GM18909 (cell line): ENCODE results near the gene SLC39A10.
"Not testable (repeated sequence)": the region's sequence is repeated elsewhere in the genome, so short reads cannot be mapped to it uniquely, and the experiment has no call there.

ENCODE experiments used
- ATAC-seq: cut with Tn5 transposase; IDR thresholded peaks from one replicate; pipeline ENCODE4 v1.9.1; 2021; ENCODE audit warnings: mild to moderate bottlenecking; ENCODE audit not compliant: unreplicated experiment, poor library complexity

The SLC39A10 gene

DNA sequence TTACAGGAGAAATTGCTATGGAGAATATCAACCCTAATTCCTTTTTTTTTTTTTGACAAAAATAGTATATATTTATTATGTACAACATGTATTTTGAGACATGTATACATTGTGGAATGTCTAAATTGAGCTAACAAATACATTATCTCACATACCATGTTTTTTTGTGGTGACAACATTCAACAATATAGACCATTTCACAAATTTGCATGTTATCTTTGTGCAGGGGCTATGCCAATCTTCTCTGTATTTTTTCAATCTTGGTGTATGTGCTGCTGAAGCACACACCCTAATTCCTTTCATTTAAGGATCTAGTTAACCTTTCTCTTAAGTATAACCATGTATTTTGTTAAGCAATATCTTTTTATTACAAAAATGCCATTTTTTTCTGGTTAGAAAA is 13.2 kb downstream of the SLC39A10 start:
- ATAC-seq: no peak

DNA sequence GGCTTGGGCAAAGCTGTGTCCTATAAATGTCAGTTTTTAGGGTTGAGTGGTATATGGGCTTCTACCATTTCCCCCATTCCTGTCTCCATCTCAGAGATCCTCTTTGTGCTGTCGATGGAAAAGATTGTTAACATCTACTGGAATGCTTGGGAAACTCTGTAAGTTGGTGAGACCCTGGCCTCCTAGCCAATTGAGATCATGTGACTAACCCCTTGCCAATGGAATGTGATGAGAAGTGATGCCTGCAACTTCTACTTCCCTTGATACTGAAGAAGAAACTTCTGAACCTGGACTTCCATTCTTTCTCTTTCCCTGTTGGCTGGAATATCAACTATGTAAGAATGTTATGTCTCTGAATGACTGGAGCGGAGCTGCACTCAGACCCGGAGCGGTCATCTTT is 14.5 kb downstream of the SLC39A10 start:
- ATAC-seq: no peak

DNA sequence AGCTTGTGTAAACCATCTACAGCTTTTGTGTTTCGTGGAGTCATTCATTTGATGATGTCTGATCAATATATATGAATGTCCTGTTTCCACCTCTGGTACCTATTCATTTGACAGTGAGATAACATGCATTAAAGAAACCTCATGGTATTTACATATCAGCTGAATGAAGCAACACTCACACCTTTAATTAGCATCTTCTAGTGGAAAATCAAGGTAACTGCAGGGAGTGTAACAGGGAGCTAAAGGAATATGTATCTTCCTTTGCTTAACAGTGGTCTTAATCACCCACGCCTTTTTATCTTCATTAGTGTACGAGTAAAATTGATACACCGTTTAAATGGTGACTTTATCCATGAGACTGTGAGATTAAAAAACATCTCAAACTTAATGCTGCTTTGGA is 15.6 kb downstream of the SLC39A10 start:
- no peak for ATAC-seq

DNA sequence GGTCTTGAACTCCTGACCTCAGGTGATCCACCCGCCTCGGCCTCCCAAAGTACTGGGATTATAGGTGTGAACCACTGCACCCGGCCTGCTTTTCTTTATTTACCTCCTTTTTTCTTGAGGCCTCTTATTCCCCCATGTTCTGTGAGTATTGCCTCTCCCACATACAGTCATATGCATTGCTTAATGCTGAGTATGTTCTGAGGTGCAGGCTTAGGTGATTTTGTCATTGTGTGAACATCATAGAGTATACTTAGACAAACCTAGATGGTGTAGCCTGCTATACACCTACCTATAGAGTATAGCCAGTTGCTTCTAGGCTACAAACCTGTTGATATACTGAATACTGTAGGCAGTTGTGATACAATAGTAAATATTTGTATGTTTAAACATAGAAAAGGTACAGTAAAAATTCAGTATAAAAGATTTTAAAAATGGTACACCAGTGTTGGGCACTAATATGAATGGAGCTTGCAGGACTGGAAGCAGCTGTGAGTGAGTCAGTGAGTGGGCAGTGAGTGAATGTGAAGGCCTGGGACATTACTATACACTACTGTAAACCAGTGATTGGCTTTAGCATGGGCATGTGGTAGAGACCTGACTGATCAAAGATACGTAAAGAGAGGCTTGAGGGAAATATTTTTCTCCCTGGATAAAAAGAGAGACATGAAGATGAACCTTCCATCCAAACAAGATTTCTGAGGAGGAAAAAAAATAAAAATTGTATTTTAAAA is 17.6 kb downstream of the SLC39A10 start:
- no peak for ATAC-seq

DNA sequence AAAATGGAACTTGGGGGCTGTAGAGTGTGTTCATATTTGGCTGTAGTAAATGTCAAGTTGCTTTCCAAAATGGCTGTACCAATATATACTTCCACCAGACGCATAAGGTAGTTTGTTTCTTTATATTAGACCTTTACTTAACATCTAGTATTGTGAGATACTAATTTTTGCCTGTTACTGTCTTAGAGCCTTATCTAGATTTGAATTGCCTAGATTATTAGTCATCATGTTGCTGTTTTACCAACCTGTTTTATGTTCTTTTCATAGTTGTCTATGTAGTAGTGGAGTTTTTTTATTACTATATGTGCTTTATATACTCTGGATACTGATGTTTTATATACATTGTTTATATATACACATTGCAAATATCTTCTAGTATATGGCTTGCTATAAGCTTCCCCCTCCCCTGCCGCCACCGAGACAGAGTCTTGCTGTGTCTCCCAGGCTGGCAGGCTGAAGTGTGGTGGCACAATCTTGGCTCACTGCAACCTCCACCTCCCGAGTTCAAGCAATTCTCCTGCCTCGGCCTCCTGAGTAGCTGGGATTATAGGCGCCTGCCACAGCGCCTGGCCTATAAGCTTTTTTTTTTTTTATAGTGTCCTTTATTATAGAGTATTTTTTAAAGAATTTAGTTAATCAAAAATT is 18.9 kb downstream of the SLC39A10 start:
- ATAC-seq: no peak

DNA sequence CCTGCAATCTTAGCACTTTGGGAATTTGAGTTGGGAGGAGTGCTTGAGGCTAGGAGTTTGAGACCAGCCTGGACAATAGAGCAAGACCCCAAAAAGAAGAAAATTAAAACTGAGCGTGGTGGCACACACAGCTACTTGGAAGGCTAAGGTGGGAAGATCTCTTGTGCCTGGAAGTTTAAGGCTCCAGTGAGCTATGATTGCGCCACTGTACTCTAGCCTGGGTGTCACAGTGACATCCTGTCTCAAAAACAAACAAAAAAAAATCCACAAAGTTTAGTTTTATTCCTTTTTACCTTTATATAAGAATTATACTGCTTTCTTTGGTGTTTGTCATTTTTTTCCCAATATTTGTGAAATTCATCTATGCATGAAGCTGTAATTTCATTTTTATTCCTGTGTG is 20.3 kb downstream of the SLC39A10 start:
- no peak for ATAC-seq

DNA sequence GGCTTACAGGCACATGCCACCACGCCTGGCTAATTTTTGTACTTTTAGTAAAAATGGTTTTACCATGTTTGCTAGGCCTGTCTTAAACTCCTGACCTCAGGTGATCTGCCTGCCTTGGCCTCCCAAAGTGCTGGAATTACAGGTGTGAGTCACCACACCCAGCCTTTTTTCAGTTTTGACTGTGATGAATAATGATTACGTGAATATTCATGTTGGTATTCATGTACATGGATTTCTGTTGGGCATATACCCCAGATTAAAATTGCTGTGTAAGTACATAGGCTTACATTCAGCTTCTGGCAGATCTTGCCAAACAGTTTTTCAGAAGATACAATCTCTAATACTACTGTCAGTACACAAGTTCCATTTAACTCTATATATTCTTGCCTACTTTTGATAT is 20.9 kb downstream of the SLC39A10 start:
- no peak for ATAC-seq

DNA sequence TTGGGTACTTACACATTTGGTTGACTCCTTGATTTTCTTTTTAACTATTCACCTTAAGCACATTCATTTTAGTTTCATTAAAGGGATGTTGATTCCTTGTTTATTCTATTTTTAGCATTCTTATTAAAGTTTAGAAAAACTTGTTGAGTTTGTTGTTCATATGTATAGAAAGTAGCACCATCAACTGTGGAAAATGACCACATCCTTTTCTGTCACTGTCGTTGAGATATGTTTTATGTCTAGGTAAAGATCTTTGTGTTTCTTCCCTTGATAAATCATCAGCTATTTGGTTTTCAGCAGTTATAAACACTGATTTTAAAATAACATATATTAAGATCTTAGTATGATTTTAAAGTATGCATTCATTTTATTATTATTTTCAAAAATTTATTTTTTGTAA is 25.1 kb downstream of the SLC39A10 start:
- no peak for ATAC-seq

DNA sequence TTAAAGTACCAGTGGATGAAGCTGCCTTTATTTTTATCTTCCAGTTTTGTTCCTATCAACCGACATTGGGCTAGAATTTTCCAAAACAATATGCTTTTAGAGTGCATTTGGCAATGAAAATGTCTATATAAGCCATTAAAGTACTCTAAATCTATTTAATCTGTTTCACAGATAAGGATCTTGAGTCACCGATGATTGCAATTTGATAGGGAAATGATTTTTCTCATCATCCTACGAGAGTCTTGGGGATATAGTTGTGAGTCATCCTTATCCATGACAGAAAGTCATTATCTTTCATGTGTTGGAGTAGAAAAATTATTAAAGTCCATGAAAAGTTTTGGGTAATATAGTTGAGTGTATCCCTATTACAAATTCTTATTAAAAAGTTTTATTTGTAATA is 26.1 kb downstream of the SLC39A10 start:
- no peak for ATAC-seq

DNA sequence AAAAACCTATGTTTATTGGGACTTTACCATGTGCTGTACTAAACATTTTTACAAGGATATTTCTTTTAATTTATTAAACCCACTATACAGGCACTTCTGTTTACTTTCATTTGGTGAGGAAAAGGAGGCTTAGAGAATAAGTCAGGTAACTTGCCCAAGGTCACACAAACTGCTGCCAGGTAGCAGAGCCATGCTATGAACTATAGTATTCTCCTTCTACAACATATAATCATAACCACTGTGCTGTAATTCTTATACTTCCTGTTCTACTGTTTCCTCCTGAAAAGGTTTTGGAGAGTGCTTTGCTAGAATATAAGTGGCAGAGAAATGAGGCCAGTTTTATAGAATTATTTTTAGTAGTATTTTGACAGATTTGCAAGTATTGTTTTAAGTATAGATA is 29.5 kb downstream of the SLC39A10 start:
- peak; percentile 55 for ATAC-seq

DNA sequence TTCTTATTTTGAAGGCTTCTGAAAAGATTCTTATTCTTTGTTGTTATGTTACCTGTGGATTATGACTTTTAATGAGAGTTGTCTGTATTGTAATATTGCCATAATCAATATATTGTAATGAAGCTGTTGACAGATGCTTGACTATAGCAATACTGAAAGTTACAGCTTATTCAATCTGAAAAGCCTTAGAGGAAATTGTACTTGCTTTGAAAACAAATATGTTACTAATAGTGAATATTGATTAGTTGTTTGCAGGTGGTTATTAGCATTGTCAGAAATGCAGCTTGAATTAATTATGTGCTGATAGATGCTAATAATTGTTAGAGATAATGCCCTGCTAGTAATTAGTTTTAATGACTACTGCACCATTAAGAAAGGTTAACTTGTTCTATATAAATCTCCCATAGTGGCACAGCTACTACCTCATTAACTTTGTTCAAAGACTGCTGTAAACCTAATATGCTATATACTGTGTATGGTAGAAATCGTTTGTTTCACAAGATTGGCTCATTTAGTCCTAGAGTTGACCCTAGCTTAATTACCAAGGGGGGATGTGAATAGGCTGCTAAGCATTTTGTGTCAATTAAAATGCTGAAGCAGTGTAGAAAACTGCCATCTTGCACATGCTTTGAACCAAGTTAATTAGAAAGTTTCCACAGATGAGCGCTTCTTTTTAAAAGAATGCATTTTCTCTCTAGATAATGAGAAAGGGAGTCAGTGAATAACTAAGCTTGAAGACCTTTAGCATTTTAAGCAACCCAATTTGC is 30.5 kb downstream of the SLC39A10 start:
- peak; percentile 46 for ATAC-seq

DNA sequence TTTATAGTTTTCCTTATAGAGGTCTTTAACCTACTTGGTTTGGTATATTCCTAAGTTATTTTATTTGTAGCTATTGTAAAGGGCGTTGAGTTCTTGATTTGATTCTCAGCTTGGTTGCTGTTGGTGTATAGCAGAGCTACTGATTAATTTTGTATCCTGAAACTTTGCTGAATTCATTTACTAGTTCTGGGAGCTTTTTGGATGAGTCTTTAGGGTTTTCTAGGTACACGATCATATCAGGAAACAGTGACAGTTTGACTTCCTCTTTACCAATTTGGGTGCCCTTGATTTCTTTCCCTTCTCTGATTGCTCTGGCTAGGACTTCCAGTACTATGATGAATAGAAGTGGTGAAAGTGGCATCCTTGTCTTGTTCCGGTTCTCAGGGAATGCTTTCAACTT is 35.5 kb downstream of the SLC39A10 start:
- ATAC-seq: not testable (repeated sequence)

DNA sequence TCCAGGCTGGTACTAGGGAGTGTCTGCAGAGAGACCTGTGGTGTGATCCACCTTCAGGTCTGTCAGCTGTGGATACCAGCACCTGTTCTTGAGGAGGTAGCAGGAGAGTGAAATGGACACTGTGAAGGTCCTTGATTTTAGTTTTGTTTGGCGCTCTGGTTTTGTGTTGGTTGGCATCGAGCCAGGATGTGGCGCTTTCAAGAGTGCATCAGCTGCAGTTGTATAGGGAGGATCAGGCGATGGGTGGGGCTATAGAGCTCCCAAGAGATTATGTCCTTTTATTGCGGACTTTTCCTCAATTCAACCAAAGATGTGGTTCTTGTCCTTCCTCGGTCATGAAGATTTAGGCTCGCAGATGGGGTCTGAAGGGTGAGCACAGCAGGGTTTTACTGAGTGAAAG is 37.5 kb downstream of the SLC39A10 start:
- no peak for ATAC-seq

DNA sequence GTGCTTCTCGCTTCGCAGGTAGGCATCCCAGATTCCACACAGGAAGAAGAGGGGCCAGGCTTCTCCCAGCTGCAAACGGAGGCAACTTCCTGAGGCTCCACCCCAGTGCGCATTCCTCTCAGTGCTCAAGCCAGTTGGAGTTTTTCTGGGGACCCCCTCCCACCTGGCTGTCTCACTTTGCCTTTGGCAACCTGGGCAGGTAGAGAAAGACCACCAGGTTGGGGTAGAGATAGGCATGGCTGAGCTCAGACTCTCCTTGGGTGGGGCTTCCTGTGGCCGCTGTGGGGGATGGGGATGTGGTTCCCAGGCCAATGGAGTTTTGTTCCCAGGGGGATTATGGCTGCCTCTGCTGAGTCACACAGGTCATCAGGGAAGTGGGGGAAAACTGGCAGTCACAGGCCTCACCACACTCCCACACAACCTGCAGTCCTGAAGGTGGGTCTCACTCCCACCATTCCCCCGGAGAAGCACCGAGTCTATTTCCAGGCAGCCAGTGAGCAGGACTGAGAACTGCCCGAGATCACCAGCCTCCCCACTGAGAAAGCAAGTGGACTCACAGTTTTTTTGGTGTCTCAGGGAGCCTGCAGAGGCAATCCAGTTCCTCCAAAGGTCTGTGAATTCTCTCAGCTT is 38.1 kb downstream of the SLC39A10 start:
- no peak for ATAC-seq

DNA sequence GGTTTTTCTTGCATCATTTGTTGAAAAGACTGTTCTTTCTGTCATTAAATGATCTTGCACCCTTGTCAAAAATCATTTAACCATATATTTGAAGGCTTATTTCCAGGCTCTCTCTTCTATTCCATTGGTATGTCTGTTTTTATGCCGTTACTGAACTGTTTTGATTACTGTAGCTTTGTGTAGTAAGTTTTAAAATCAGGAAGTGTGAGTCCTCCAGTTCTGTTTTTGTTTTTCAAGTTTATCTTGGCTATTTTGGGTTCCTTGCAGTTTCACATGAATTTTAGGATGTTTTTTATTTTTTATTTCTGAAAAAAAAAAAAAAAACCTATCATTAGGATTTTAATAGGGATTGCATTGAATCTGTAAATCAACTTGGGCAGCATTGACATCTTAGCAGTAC is 39.0 kb downstream of the SLC39A10 start:
- no peak for ATAC-seq

DNA sequence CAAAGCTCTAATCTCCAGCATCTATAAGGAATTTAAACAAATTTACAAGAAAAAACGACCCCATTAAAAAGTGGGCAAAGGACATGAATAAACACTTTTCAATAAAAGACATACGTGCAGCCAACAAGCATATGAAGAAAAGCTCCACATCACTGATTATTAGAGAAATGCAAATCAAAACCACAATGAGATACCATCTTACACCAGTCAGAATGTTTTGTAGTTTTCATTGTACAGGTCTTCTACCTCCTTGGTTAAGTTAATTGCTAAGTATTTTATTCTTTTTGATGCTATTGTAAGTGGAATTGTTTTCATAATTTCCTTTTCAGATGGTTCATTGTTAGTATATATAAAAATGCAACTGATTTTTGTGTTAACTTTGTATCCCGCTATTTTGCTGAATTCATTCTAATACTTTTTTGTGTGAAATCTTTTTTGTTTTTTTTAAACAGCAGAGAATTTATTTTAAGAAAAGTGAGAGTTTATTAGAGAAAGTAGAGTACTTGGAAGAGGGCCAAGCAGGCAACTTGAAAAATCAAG is 40.7 kb downstream of the SLC39A10 start:
- ATAC-seq: no peak

DNA sequence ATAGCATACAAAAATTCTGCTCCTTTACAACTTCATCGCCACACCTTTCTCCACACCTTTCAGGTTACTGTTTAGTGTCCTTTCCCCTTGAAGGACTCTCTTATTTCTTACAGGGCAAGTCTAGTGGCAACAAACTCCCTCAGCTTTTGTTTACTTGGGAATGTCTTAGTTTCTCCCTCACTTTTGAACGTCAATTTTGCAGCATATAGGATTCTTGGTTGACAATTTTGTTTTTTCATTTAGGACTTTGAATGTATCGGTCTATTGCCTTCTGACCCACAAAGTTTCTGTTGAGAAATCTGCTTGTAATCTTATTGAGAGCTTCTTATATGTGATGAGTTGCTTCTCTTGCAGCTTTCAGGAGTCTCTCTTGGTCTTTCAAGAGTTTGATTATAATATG is 43.5 kb downstream of the SLC39A10 start:
- no peak for ATAC-seq

DNA sequence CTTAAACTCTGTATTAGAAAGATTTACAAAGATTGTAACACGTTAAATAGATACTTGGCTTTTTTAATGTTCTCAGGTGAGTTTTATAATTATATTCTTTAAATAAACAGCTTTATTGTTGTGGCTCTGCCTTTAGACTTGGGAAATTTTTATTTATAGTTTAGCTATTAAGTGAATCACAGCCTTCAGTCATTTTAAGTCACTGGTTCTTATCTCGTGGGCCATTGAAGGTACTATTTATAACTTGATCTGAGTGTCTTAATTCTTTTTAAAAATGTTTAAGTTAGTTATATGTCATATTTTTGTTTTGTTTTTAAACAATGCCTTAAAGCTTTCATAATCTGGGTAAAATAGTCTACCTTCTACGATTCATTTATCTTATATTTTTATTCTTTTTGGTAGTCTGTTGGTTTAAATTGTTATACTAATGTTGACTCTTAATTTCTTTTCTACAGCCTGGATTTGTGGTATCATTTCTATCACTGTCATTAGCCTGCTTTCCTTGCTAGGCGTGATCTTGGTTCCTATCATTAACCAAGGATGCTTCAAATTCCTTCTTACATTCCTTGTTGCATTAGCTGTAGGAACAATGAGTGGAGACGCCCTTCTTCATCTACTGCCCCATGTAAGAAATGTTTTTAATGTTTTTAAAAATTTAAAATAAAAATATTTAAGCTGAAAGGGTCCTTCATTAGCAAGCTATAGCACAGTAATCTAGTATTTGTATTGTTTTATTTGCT is 49.3 kb downstream of the SLC39A10 start:
- no peak for ATAC-seq

DNA sequence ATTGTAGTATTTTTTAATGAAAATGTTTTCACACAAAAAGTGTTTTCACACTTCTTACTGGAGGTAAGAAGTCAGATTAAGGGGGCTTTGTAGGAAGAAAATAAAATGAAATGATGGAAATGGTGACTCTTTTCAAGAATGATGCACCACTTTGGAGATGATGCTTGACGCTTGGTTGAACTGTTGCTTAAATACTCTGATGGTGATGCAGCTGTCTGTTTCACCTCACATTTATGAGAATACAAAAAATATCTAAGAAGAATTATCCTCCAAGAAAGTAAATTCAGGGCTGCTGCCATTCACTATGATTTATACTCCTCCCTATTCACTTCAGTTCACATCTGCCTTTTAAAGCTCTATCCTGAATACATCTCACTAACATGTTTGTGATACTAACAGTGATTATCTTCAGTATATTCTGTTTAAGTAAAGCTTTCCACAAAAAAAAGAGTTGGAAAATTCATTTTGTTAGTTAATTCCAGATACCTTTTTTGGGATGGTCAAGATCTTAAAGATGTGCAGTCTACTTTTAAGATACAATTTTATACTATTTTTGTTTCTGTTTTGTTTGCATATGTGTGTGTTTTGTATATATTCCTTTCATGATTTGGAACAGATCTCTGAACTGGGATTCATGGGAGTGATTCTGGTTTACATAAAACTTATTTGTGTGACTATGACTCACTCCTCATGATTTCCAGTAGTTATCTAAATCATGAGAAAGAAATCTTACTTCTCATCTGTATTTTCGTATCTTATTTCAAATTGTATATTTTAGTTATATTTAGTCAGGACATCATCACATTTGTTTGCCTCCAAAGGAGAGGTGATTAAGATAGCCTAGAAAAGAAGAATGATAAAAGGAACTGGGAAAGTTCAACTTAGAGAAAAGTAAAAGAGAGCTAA is 53.1 kb downstream of the SLC39A10 start:
- ATAC-seq: no peak
